Measurements from ENCODE around the gene CXCL10. TPM values are rescaled to one million over a fixed set of nuclear protein-coding genes. Genes with fewer than 3 reads are reported as not detected.

CXCL10 gene
- total RNA-seq, 4 donors from 2014 or later = 0.50 TPM; not detected in 3

GRCh38 chr4:76061421-76061820 is 38.1 kb upstream of the CXCL10 start:
- intact Hi-C loops (cut with DNase I) = no loop called here
- Histone ChIP-seq H3K9me3 (no peaks in the 10 kb centered on the region), H3K36me3 (no peaks in the 10 kb centered on the region), H3K27me3 (no peaks in the 10 kb centered on the region), H3K27ac (replicated peaks in 1 of 4) (no peak overlapping the region), H3K4me3 (no peak overlapping the region), H3K4me1 (no peaks in the 10 kb centered on the region)
- 57% methylated on average over 1 of the region's 1 CpG for WGBS
- DNase-seq (ENCODE audit: extremely low spot score) = no peak
- TF ChIP-seq POLR2A (IDR thresholded peaks at IDR 0.05; ENCODE audit: low read depth) (no peak), POLR2AphosphoS5 (IDR thresholded peaks at IDR 0.05) (no peak), CTCF (IDR thresholded peaks at IDR 0.05) (no peak), EP300 (IDR thresholded peaks at IDR 0.05) (no peak)

GRCh38 chr4:76060506-76060905 is 37.2 kb upstream of the CXCL10 start:
- Histone ChIP-seq H3K9me3 (no peaks in the 10 kb centered on the region), H3K27me3 (peaks cover 0 to 4% (median 0%) of the 10 kb centered on the region in 4 donors), H3K4me1 (no peaks in the 10 kb centered on the region), H3K36me3 (no peaks in the 10 kb centered on the region), H3K27ac (replicated peaks in 1 of 4) (no peak overlapping the region), H3K4me3 (no peak overlapping the region)
- TF ChIP-seq POLR2AphosphoS5 (IDR thresholded peaks at IDR 0.05) (no peak), CTCF (IDR thresholded peaks at IDR 0.05) (no peak), EP300 (IDR thresholded peaks at IDR 0.05) (no peak), POLR2A (IDR thresholded peaks at IDR 0.05; ENCODE audit: low read depth) (no peak)
- intact Hi-C loops (cut with DNase I) = no loop called here
- no peak for DNase-seq (ENCODE audit: extremely low spot score)

GRCh38 chr4:76059750-76060149 is 36.5 kb upstream of the CXCL10 start:
- TF ChIP-seq POLR2A (IDR thresholded peaks at IDR 0.05; ENCODE audit: low read depth) (no peak), EP300 (IDR thresholded peaks at IDR 0.05) (no peak), POLR2AphosphoS5 (IDR thresholded peaks at IDR 0.05) (no peak), CTCF (IDR thresholded peaks at IDR 0.05) (no peak)
- intact Hi-C loops (cut with DNase I) = no loop called here
- Histone ChIP-seq H3K9me3 (no peaks in the 10 kb centered on the region), H3K27ac (replicated peaks in 1 of 4) (no peak overlapping the region), H3K4me3 (no peak overlapping the region), H3K36me3 (no peaks in the 10 kb centered on the region), H3K4me1 (no peaks in the 10 kb centered on the region), H3K27me3 (peaks cover 0 to 7% (median 2%) of the 10 kb centered on the region in 4 donors)
- no peak for DNase-seq (ENCODE audit: extremely low spot score)
- 56% methylated on average over 1 of the region's 1 CpG for WGBS

- no peaks in the 10 kb centered on the region for H3K4me1 ChIP-seq
- DNase-seq (ENCODE audit: extremely low spot score) = no peak
- no peaks in the 10 kb centered on the region for H3K36me3 ChIP-seq
- intact Hi-C loops (cut with DNase I) = no loop called here
- H3K9me3 ChIP-seq = no peaks in the 10 kb centered on the region
- 48% methylated on average over 3 of the region's 3 CpGs for WGBS
- H3K27ac ChIP-seq (replicated peaks in 1 of 4) = no peak overlapping the region
- no peak for TF ChIP-seq CTCF (IDR thresholded peaks at IDR 0.05)
- no peak for TF ChIP-seq EP300 (IDR thresholded peaks at IDR 0.05)
- TF ChIP-seq POLR2A (IDR thresholded peaks at IDR 0.05; ENCODE audit: low read depth) = no peak
- H3K27me3 ChIP-seq = peaks cover 0 to 8% (median 3%) of the 10 kb centered on the region in 4 donors
- H3K4me3 ChIP-seq = no peak overlapping the region
Observed at GRCh38 chr4:76058888-76059426, 35.7 kb upstream of the CXCL10 start.

GRCh38 chr4:76058302-76058701 is 35.0 kb upstream of the CXCL10 start:
- no peak overlapping the region for H3K4me3 ChIP-seq
- H3K27ac ChIP-seq (replicated peaks in 1 of 4) = no peak overlapping the region
- DNase-seq (ENCODE audit: extremely low spot score) = no peak
- no peaks in the 10 kb centered on the region for H3K9me3 ChIP-seq
- TF ChIP-seq POLR2A (IDR thresholded peaks at IDR 0.05; ENCODE audit: low read depth) = no peak
- TF ChIP-seq POLR2AphosphoS5 (IDR thresholded peaks at IDR 0.05) = no peak
- no peak for TF ChIP-seq EP300 (IDR thresholded peaks at IDR 0.05)
- TF ChIP-seq CTCF (IDR thresholded peaks at IDR 0.05) = no peak
- no peaks in the 10 kb centered on the region for H3K36me3 ChIP-seq
- no peaks in the 10 kb centered on the region for H3K4me1 ChIP-seq
- H3K27me3 ChIP-seq = peaks cover 0 to 10% (median 4%) of the 10 kb centered on the region in 4 donors
- intact Hi-C loops (cut with DNase I) = no loop called here
